Measurements from ENCODE around the gene HOXC4.
"Not testable (repeated sequence)": the region's sequence is repeated elsewhere in the genome, so short reads cannot be mapped to it uniquely, and the experiment has no call there.

HOXC4 gene

GRCh38 chr12:54100588-54100987 is 47.0 kb downstream of the HOXC4 start:
- not testable (repeated sequence) for DNase-seq

- DNase-seq: not testable (repeated sequence)
Measured at GRCh38 chr12:54102223-54102622, 48.6 kb downstream of the HOXC4 start.

- DNase-seq: not testable (repeated sequence)
Measured at GRCh38 chr12:54103827-54104226, 50.2 kb downstream of the HOXC4 start.

Data from NCI-H2029 treated with DMSO at 0.1 percent for 48 hours (cell line).